CD4-positive, alpha-beta T cell (primary cell): ENCODE results near the gene PPP1R27. TPM values are rescaled to one million over a fixed set of nuclear protein-coding genes. Genes with fewer than 3 reads are reported as not detected.

Experiments
- ATAC-seq: fragments of 200-7000 bp; cut with Tn5 transposase; one replicate; pipeline ENCODE4 v1.10.0; 2022; ENCODE audit warnings: mild to moderate bottlenecking; ENCODE audit not compliant: poor library complexity
- CTCF ChIA-PET: fragments of 350-600 bp; sonication (Branson Sonifier 250); formaldehyde crosslinking; loops from one replicate; lab custom pipeline; 2021; ENCODE audit warnings: antibody characterized with exemption, inconsistent platforms; lab: Charles Lee
- POLR2A ChIA-PET: fragments of 350-600 bp; sonication (Branson Sonifier 250); formaldehyde crosslinking; loops from one replicate; lab custom pipeline; 2021; ENCODE audit warnings: antibody characterized with exemption, inconsistent platforms; lab: Charles Lee
- DNase-seq, 14 experiments: peaks; one replicate each; pipeline ENCODE4 v3.0.0-alpha.2; 2013 to 2020; ENCODE audit warnings: mixed read lengths in 2 of 14
- H3K27ac ChIP-seq, 2 donors: one replicate each; pipeline versions ENCODE4 v1.5.1 to v1.7.0; 2013; ENCODE audit warnings: low read length in 2 of 2, low read depth in 1 of 2, mild to moderate bottlenecking in 1 of 2
- H3K27me3 ChIP-seq, 2 experiments: 1 replicate in 1 of 2; 2 replicates in 1 of 2; pipeline versions ENCODE4 v1.6.1 to v1.7.0; 2013; ENCODE audit warnings: low read length in 2 of 2, control low read depth in 1 of 2, mild to moderate bottlenecking in 1 of 2, moderate library complexity in 1 of 2; ENCODE audit not compliant: insufficient read depth in 2 of 2, control insufficient read depth in 1 of 2
- H3K36me3 ChIP-seq: one replicate; pipeline ENCODE4 v1.6.1; 2013; ENCODE audit warnings: low read length, control low read depth; ENCODE audit not compliant: insufficient read depth
- H3K4me1 ChIP-seq: one replicate; pipeline ENCODE4 v1.6.1; 2013; ENCODE audit warnings: low read length, control low read depth; ENCODE audit not compliant: insufficient read depth
- H3K4me3 ChIP-seq: one replicate; pipeline ENCODE4 v1.5.1; 2013; ENCODE audit warnings: mild to moderate bottlenecking, low read length, moderate library complexity
- H3K9me3 ChIP-seq, 2 experiments: 1 replicate in 1 of 2; 2 replicates in 1 of 2; pipeline versions ENCODE4 v1.6.1 to v1.7.0; 2013; ENCODE audit warnings: low read length in 2 of 2, mild to moderate bottlenecking in 2 of 2, control low read depth in 1 of 2, moderate library complexity in 1 of 2; ENCODE audit not compliant: control insufficient read depth in 1 of 2, insufficient read depth in 1 of 2
- H3K27ac Mint-ChIP-seq: one replicate; pipeline ENCODE4 v1.8.0; 2020; ENCODE audit warnings: mixed read lengths
- H3K27me3 Mint-ChIP-seq: one replicate; pipeline ENCODE4 v1.8.0; 2021; ENCODE audit warnings: mixed read lengths
- H3K36me3 Mint-ChIP-seq: one replicate; pipeline ENCODE4 v1.8.0; 2021; ENCODE audit warnings: low read depth, mixed read lengths
- H3K4me1 Mint-ChIP-seq: one replicate; pipeline ENCODE4 v1.8.0; 2021; ENCODE audit warnings: low read depth, mixed read lengths
- H3K4me3 Mint-ChIP-seq: one replicate; pipeline ENCODE4 v1.8.0; 2020; ENCODE audit warnings: mild to moderate bottlenecking, mixed read lengths
- H3K9me3 Mint-ChIP-seq: one replicate; pipeline ENCODE4 v1.8.0; 2020; ENCODE audit warnings: mixed read lengths
- intact Hi-C, 2 experiments: fragments of 100-400 bp; cut with DNase I in 1 of 2; cut with micrococcal nuclease in 1 of 2; formaldehyde crosslinking; loops; one replicate each; pipeline versions ENCODE4 v1.15.1 to v1.9.0; 2023 to 2025; cut with DNase I, micrococcal nuclease
- total RNA-seq, 174 experiments: library from RNA in 2 of 174; stranded (reverse) in 2 of 174; gene quantifications; one replicate each; pipeline ENCODE4 v1.2.3 and lab custom pipeline; 2021 to 2026
- TF ChIP-seq, protein P1 (sequence below): fragments of 200-600 bp; IDR thresholded peaks from one replicate; pipeline ENCODE4 v1.8.0; 2022; ENCODE audit warnings: antibody characterized with exemption, mild to moderate bottlenecking

Gene PPP1R27
- total RNA-seq, 2 experiments from 2014 or later, result not detected

DNA sequence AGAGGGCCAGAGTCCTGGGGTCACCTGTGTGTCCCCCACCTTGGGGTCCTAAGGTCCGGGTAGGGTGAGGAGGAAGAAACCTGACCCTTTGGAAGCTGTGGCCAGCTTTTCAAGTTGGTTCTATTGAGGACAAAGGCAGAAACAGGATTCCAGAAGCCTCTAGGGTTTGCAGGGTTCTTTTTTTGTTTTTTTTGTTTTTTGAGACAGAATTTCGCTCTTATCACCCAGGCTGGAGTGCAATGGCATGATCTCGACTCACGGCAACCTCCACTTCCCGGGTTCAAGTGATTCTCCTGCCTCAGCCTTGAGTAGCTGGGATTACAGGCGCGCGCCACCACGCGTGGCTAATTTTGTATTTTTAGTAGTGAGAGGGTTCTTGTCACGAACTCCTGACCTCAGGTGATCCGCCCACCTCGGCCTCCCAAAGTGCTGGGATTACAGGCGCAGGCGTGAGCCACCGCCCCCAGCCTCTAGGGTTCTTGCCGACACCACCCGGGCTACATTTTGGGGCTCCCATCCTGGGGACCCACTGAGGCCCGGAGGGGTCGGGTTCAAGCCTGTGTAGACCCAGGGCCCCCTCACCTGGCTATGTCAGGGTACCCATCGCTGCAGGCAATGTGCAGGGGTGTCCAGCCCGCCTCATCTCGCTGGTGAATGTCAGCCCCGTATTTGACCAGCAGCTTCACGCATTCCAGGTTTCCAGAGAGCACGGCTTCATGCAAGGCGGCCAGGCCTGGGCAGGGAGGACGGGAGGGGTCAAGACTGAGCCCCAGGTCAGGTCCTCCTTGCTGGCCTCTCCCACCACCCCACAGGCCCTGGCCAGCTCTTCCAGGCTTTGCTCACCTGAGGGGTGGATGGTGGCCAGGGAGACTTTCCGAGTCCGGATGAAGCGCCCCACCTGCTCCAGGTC, 674 bp downstream of the PPP1R27 start:
- DNase-seq, result no peak
- intact Hi-C loops, result loop anchor here (1.0 to 5.0 kb wide), 5 partner anchors 26 to 83 kb away; partner anchors contain the start of genes P4HB (in 2 of the 2), ALYREF (in 1 of the 2), ANAPC11 (in 1 of the 2) and ARHGDIA (in 1 of the 2)
- Histone ChIP-seq H3K27ac (peak overlapping the region; percentile 72 to 91), H3K9me3 (no peaks in the 10 kb centered on the region), H3K4me3 (peak overlapping the region; percentile 65), H3K4me1 (peaks cover 25% of the 10 kb centered on the region), H3K27me3 (no peaks in the 10 kb centered on the region), H3K36me3 (peaks cover 5% of the 10 kb centered on the region)
- Mint-ChIP-seq H3K36me3 (peaks cover 7% of the 10 kb centered on the region), H3K9me3 (no peaks in the 10 kb centered on the region), H3K27ac (peak overlapping the region; percentile 87), H3K4me1 (peaks cover 19% of the 10 kb centered on the region), H3K27me3 (no peaks in the 10 kb centered on the region), H3K4me3 (peak overlapping the region; percentile 88)
- POLR2A ChIA-PET, result interaction anchor here (0.6 to 2.8 kb wide), 8 partner anchors 9 to 553 kb away, joined by 3 to 13 read pairs (median 6); partner anchors contain the start of genes ARL16, HGS, MRPL12 and P4HB
- CTCF ChIA-PET, result interaction anchor here (1.7 kb wide), 1 partner anchor 125 kb away, joined by 5 read pairs; no protein-coding TSS in a partner anchor
- no peak for ATAC-seq
- TF ChIP-seq, protein P1, sequence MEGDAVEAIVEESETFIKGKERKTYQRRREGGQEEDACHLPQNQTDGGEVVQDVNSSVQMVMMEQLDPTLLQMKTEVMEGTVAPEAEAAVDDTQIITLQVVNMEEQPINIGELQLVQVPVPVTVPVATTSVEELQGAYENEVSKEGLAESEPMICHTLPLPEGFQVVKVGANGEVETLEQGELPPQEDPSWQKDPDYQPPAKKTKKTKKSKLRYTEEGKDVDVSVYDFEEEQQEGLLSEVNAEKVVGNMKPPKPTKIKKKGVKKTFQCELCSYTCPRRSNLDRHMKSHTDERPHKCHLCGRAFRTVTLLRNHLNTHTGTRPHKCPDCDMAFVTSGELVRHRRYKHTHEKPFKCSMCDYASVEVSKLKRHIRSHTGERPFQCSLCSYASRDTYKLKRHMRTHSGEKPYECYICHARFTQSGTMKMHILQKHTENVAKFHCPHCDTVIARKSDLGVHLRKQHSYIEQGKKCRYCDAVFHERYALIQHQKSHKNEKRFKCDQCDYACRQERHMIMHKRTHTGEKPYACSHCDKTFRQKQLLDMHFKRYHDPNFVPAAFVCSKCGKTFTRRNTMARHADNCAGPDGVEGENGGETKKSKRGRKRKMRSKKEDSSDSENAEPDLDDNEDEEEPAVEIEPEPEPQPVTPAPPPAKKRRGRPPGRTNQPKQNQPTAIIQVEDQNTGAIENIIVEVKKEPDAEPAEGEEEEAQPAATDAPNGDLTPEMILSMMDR, result no peak

DNA sequence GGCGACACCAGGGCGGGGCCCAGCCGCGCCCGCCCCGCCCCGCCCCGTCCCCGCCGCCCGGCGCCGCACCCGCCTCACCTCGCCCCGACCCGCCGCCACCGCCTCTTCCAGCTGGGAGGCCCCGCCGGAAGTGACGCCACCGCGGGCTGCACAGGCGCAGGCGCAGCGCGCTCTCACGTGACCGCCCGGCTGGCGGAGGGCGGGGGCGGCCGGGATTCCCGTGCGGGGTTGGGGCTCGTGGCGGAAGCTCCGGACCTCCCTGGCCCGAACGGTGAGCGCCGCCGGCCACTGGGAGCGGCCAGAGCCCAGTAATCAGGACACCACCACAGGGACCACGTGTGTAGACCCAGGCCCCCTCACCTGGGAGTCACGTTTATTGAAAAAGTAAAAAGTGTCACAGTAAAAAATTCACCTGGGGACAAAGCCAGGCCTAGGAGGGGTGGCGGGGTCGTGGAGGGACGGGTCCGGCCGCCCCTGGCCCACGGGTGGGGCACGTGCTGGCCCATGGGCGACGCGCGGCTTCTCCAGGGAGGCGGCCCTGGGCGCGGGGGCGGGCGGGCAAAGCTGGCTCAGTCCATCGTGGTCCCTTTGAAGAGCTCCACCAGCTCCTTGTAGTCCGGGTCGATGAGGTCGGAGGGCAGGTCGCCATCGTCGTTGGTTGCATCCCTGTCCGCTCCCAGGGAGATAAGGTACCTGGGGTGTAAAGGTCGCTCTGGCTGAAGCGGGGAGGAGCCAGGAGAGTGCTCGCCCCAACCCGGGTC, 1.5 kb downstream of the PPP1R27 start, which contains the start of gene MCRIP1:
MCRIP1 (minus strand) TSS at position 132 of the 761 bp plus-strand sequence. CDS start 8,785 bp downstream, outside the sequence.
- intact Hi-C loops, result loop anchor here (1.0 to 5.0 kb wide), 5 partner anchors 27 to 84 kb away; partner anchors contain the start of genes P4HB (in 2 of the 2), ALYREF (in 1 of the 2), ANAPC11 (in 1 of the 2) and ARHGDIA (in 1 of the 2)
- H3K4me3 ChIP-seq, result peak within 1 kb of the TSS; percentile 80
- H3K36me3 ChIP-seq, result peaks cover 5% of the 10 kb centered on the region
- POLR2A ChIA-PET, result interaction anchor here (0.6 to 2.8 kb wide), 12 partner anchors 10 to 554 kb away, joined by 3 to 13 read pairs (median 4); partner anchors contain the start of genes ARL16, HGS, MRPL12 and P4HB
- no peaks in the 10 kb centered on the region for H3K27me3 ChIP-seq
- Mint-ChIP-seq H3K9me3 (no peaks in the 10 kb centered on the region), H3K27me3 (no peaks in the 10 kb centered on the region), H3K4me3 (peak within 1 kb of the TSS; percentile 93), H3K36me3 (peaks cover 7% of the 10 kb centered on the region), H3K4me1 (peaks cover 19% of the 10 kb centered on the region), H3K27ac (peak within 1 kb of the TSS; percentile 88)
- DNase-seq (peak; percentile 82 to 98 (median 92)), ATAC-seq (peak; percentile 78)
- H3K4me1 ChIP-seq, result peaks cover 28% of the 10 kb centered on the region
- no peaks in the 10 kb centered on the region for H3K9me3 ChIP-seq
- peak within 1 kb of the TSS; percentile 72 to 91 for H3K27ac ChIP-seq
- TF ChIP-seq, protein P1, result no peak
- CTCF ChIA-PET, result interaction anchor here (1.7 kb wide), 1 partner anchor 126 kb away, joined by 5 read pairs; no protein-coding TSS in a partner anchor
